HUDEP-2 (cell line): ENCODE measurements around the gene EXOSC2.
A peak's percentile ranks its signal among the peaks of the same experiment; 100 is the strongest.
"Not testable (repeated sequence)": the region's sequence is repeated elsewhere in the genome, so short reads cannot be mapped to it uniquely, and the experiment has no call there.

Source experiments
- DNase-seq, 76 experiments: peaks; one replicate each; lab custom pipeline; 2025; ENCODE audit not compliant: unreplicated experiment in 76 of 76; lab: John Stamatoyannopoulos, UW

Gene EXOSC2

GRCh38 chr9:130666393-130667119 lies 27.0 kb upstream of the EXOSC2 start:
- no peak for DNase-seq

GRCh38 chr9:130667120-130667435 lies 26.5 kb upstream of the EXOSC2 start:
- no peak for DNase-seq

GRCh38 chr9:130668196-130668595 lies 25.4 kb upstream of the EXOSC2 start:
- DNase-seq = no peak

DNA sequence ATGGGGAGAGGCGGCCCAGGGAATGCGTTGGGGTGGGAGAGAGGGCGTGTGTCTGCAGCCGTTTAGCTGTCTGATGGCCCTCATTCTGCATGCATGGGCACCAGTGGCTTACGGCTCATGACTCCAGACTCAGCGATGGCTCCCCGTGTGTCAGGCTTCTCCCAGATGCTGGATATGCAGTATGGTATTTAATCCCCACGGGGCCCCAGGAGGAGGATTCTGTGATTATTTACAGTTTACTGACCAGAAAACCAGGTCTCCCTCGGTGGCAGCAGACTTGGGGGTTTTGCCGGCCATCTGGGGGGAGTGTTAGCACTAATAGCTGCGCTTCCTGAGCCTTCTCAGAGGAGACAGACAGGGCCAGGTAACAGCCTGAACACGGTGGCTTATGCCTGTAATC lies 24.9 kb upstream of the EXOSC2 start:
- no peak for DNase-seq

DNA sequence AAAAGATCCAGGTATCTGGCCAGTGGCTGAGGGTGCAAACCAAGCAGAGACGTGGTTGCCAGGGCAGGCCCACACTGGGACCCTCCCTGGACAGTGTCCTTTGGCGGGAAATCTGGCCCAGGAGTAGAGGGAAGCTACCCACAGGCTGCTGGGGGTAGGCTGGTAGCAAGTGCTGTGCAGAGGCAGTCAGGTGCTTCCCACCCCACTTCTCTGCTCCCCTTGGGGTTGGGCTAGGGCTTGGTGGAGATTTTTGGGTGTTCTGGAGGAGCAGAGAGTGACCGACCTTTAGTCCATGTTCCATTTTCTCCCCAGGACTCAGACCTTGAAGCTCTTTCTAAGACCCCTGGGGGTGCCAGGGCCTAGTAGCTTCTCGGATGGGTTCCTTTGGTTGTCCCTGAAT lies 23.6 kb upstream of the EXOSC2 start:
- no peak for DNase-seq

- no peak for DNase-seq
These were observed 22.9 kb upstream of the EXOSC2 start for GRCh38 chr9:130670644-130671043.

- no peak for DNase-seq
These were observed 21.1 kb upstream of the EXOSC2 start for GRCh38 chr9:130672466-130672865.

DNA sequence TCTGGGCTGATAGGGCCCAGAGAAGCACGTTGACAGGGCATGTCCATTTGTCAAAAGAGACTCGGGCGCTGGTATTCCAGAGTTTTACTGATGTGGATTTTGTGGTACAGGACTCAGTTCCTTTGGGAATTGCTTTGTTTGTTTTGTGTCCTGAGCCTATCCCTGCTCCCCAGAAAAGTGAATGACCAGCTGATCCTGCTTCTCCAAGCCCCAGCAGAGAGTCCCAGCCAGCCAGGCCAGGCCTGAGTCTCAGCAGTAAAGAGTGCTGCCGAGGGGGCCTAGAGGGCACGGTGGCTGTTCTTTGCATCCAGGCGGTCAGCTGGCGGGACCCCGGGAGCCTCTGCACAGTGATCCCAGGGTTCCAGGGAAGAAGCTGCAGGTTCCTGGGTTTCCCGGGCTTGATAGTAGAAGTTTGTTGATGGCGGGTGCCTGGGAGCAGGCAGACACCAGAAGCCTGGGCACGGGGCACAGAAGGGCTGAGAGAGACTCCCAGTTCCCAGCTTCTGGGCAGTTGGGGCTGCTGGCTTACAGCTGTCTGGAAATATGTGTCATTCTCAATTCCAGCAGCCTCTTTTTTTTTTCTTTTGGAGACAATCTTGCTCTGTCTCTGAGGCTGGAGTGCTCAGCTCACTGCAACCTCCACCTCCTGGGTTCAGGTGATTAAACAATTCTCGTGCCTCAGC lies 20.5 kb upstream of the EXOSC2 start:
- no peak for DNase-seq

DNA sequence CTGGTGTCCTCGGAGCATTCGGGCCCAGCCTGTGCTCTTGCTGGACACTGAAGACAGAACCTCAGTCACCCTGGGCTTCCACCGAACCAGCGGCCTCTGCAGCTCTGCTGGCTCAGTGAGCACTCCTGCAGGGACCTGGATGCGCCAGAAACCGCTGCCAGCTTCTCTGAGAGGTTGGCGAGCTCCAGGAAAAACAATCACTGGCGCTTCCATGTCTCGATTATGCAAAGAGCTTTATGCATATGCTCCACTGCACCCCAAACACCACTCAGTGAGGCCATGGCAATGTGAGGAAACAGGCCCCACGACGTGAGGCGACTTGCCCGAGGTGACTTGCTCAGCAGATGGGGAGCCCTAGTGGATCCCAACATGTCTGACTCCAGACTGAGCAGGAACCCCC lies 18.2 kb upstream of the EXOSC2 start:
- no peak for DNase-seq

- DNase-seq = no peak
These were observed 16.3 kb upstream of the EXOSC2 start for GRCh38 chr9:130677252-130677651.

GRCh38 chr9:130680836-130681768 lies 12.5 kb upstream of the EXOSC2 start:
- DNase-seq = peak in 70 of 76 experiments; percentile 19 to 84 (median 66)

- DNase-seq = peak in 14 of 76 experiments; percentile 4 to 66 (median 38)
These were observed 11.7 kb upstream of the EXOSC2 start for GRCh38 chr9:130681769-130682420.

- DNase-seq = peak in 63 of 76 experiments; percentile 3 to 69 (median 42)
These were observed 11.0 kb upstream of the EXOSC2 start for GRCh38 chr9:130682421-130683121.

- DNase-seq = no peak
These were observed 8.5 kb upstream of the EXOSC2 start for GRCh38 chr9:130685104-130685503.

GRCh38 chr9:130685945-130686344 lies 7.6 kb upstream of the EXOSC2 start:
- DNase-seq = not testable (repeated sequence)

DNA sequence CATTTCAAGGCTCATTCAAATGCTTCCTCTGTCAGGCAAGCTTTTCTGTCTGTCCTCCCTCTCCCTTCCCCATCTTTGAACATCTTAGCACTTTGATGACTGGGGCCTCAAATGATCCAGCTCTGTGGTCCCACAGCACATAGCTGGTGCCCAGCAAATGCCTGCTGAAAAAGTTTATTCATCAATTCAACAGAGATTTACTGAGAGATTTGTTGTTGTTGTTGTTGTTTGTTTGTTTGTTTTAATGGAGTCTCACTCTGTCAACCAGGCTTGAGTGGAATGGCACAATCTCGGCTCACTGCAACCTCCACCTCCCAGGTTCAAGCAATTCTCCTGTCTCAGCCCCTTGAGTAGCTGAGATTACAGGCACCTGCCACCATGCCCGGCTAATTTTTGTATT lies 6.0 kb upstream of the EXOSC2 start:
- no peak for DNase-seq

- DNase-seq = no peak
These were observed 5.5 kb upstream of the EXOSC2 start for GRCh38 chr9:130688072-130688471.

GRCh38 chr9:130689572-130689936 lies 4.0 kb upstream of the EXOSC2 start:
- no peak for DNase-seq

DNA sequence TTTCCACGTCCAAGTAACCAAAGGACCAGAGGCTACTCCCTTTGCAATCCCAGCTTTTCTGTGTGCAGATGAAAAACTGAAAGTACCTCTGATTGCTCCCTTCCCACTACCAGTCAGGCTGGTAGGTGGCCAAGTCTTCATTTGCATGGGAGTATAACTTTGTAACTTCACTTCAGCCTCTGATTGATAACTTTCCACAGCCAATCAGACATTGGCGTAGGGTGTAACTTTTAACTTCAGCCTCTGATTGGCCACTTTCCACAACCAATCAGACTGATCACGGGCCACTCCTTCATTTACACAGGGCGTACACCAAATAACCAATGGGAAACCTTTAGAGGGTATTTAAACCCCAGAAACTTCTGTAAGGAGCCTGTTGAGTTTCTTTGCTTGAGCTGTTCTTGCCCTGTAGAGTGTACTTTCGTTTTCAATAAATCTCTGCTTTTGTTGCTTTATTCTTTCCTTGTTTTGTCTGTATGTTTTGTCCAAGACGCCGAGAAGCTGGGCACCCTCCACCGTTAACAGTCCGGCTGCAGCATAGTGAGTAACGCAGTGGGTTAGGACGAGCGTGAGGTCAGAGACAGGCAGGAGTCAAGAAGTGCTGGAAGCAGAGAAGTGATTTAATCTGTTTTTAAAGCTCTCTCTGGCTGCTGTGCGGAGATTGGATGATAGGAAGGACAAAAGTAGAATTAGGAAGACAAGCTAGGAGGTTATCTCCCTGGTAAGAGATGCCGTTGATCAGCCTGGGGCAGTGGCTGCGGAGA lies 3.5 kb upstream of the EXOSC2 start:
- DNase-seq = peak in 46 of 76 experiments; percentile 11 to 75 (median 38)

GRCh38 chr9:130692321-130692720 lies 1.3 kb upstream of the EXOSC2 start:
- peak in 1 of 76 experiments; percentile 10 for DNase-seq
